Measurements from ENCODE around the gene VENTX.

The VENTX gene

GRCh38 chr10:133271521-133272300, 34.1 kb downstream of the VENTX start:
- DNase-seq (ENCODE audit: low read depth in 2 of 2) = no peak

- no peak for DNase-seq (ENCODE audit: low read depth in 2 of 2)
Measured at GRCh38 chr10:133272301-133272963, 34.8 kb downstream of the VENTX start.

- no peak for DNase-seq (ENCODE audit: low read depth in 2 of 2)
Measured at GRCh38 chr10:133272964-133273420, 35.3 kb downstream of the VENTX start.

GRCh38 chr10:133273534-133274143, 36.0 kb downstream of the VENTX start:
- DNase-seq (ENCODE audit: low read depth in 2 of 2) = no peak

GRCh38 chr10:133274751-133275683, 37.4 kb downstream of the VENTX start:
- no peak for DNase-seq (ENCODE audit: low read depth in 2 of 2)

GRCh38 chr10:133275684-133276092, 38.0 kb downstream of the VENTX start:
- DNase-seq (ENCODE audit: low read depth in 2 of 2) = no peak

GRCh38 chr10:133276100-133276434, 38.4 kb downstream of the VENTX start:
- DNase-seq (ENCODE audit: low read depth in 2 of 2) = no peak

- DNase-seq (ENCODE audit: low read depth in 2 of 2) = no peak
Measured at GRCh38 chr10:133276435-133277201, 39.0 kb downstream of the VENTX start, which contains the start of gene ADAM8. Gene ADAM8, minus strand, starts transcription at chr10:133276868. Its CDS starts 51 bp downstream, at chr10:133276817.

GRCh38 chr10:133277277-133277992, 39.8 kb downstream of the VENTX start:
- no peak for DNase-seq (ENCODE audit: low read depth in 2 of 2)

- no peak for DNase-seq (ENCODE audit: low read depth in 2 of 2)
Measured at GRCh38 chr10:133277993-133278576, 40.4 kb downstream of the VENTX start.

GRCh38 chr10:133278577-133279265, 41.1 kb downstream of the VENTX start:
- DNase-seq (ENCODE audit: low read depth in 2 of 2) = no peak

- no peak for DNase-seq (ENCODE audit: low read depth in 2 of 2)
Measured at GRCh38 chr10:133279326-133280226, 41.9 kb downstream of the VENTX start.

GRCh38 chr10:133280391-133281059, 42.9 kb downstream of the VENTX start:
- DNase-seq (ENCODE audit: low read depth in 2 of 2) = no peak

- DNase-seq (ENCODE audit: low read depth in 2 of 2) = no peak
Measured at GRCh38 chr10:133281084-133281483, 43.4 kb downstream of the VENTX start.

- no peak for DNase-seq (ENCODE audit: low read depth in 2 of 2)
Measured at GRCh38 chr10:133281628-133282372, 44.1 kb downstream of the VENTX start.

- no peak for DNase-seq (ENCODE audit: low read depth in 2 of 2)
Measured at GRCh38 chr10:133282846-133283390, 45.3 kb downstream of the VENTX start.

- no peak for DNase-seq (ENCODE audit: low read depth in 2 of 2)
Measured at GRCh38 chr10:133283931-133284330, 46.3 kb downstream of the VENTX start.

Data from fibroblast of skin of left biceps (primary cell).